Measurements from ENCODE around the gene ABLIM2. TPM values are rescaled to one million over a fixed set of nuclear protein-coding genes. Genes with fewer than 3 reads are reported as not detected.

ABLIM2 gene
- total and polyA plus RNA-seq, 2 of the 13 experiments (the other 11 are each of a cell fraction or from before 2014, with no cell fraction given), result 0.20 to 0.37 TPM

GRCh38 chr4:8102831-8103230, 55.8 kb downstream of the ABLIM2 start:
- no peak for DNase-seq (ENCODE audit: low spot score)
- Histone ChIP-seq H3K4me3 (replicated peaks in 1 of 3; ENCODE audit: insufficient read depth in 1 of 3, low read depth in 2 of 3, low read length in 3 of 3) (no peak overlapping the region), H3K79me2 (ENCODE audit: insufficient read depth, low read length) (no peaks in the 10 kb centered on the region), H3K9me3 (ENCODE audit: low read length) (0 out of 2 replicates have a peak, but pooled peaks cover 2% of the 10 kb centered on the region), H3K4me2 (ENCODE audit: low read depth, low read length) (no peak overlapping the region), H3K9ac (ENCODE audit: insufficient read depth, low read depth, low read length) (no peak overlapping the region), H3K27me3 (ENCODE audit: control insufficient read depth in 1 of 2, insufficient read depth in 2 of 2, low read length in 2 of 2) (peaks cover 8 to 58% of the 10 kb centered on the region in 2 experiments; a peak in 4 of 5 replicates), H3K36me3 (replicated peaks in 1 of 2; ENCODE audit: control insufficient read depth in 1 of 2, insufficient read depth in 2 of 2, low read length in 2 of 2) (no peaks in the 10 kb centered on the region), H2AFZ (ENCODE audit: low read length) (no peak overlapping the region), H3K4me1 (ENCODE audit: insufficient read depth, low read length) (no peaks in the 10 kb centered on the region; the same call in 1 of the 2 replicates), H4K20me1 (ENCODE audit: insufficient read depth, low read length) (no peaks in the 10 kb centered on the region), H3K27ac (ENCODE audit: extremely low read length, insufficient read depth, low read length) (no peak overlapping the region)
- ATAC-seq, result no peak
- intact Hi-C loops (cut with micrococcal nuclease; ENCODE audit: unreplicated experiment) (no loop called here), in situ Hi-C loops (cut with HindIII; ENCODE audit: extremely low pct_ligation_motif_present, low pct_unique_long_range_greater_than_20kb) (no loop called here)
- ChIA-PET CTCF (ENCODE audit: low intra/inter-chr PET ratio, low total read pairs) (no interaction called here), POLR2A (no interaction called here)
- FAIRE-seq, result no peak
- WGBS (ENCODE audit: low lambda C conversion rate), result 43% methylated on average over 5 of the region's 11 CpGs
- TF ChIP-seq HNRNPUL1 (IDR thresholded peaks at IDR 0.05; ENCODE audit: low read depth, low read length), result no peak
- no peak for TF ChIP-seq PRMT3 (CRISPR knock-in tag; IDR thresholded peaks at IDR 0.05; ENCODE audit: borderline replicate concordance, low read depth)
- TF ChIP-seq ZNF251 (CRISPR knock-in tag; IDR thresholded peaks at IDR 0.05), result no peak
- no peak for TF ChIP-seq CTCF (CRISPR knock-in tag; IDR thresholded peaks at IDR 0.05)
- no peak for TF ChIP-seq ZBTB2 (CRISPR knock-in tag; IDR thresholded peaks at IDR 0.05; ENCODE audit: low read depth)
- no peak for TF ChIP-seq E2F1 (CRISPR knock-in tag; IDR thresholded peaks at IDR 0.05)
- no TSS peak for BruUV-seq (replicated peaks)

Measured in HepG2 (cell line).